ENCODE data around the gene MACROD2. TPM values are rescaled to one million over a fixed set of nuclear protein-coding genes. Genes with fewer than 3 reads are reported as not detected.

Gene MACROD2
- total and polyA plus RNA-seq, 2 experiments from 2014 or later = 2.8 to 4.3 TPM

GRCh38 chr20:16083639-16084280, 2088.4 kb downstream of the MACROD2 start:
- no peak overlapping the region for H3K4me3 Mint-ChIP-seq
- H3K36me3 Mint-ChIP-seq (ENCODE audit: low read depth) = no peaks in the 10 kb centered on the region; the same call in 2 of the 3 replicates
- Histone ChIP-seq H3K36me3 (ENCODE audit: insufficient read depth) (no peaks in the 10 kb centered on the region), H3K27ac (ENCODE audit: low read depth) (no peak overlapping the region), H3K4me2 (no peak overlapping the region), H3K27me3 (ENCODE audit: insufficient read depth) (no peaks in the 10 kb centered on the region), H3K9me2 (ENCODE audit: insufficient read depth) (no peaks in the 10 kb centered on the region; the same call in 1 of the 2 replicates), H3K79me2 (replicated peaks; ENCODE audit: insufficient read depth) (no peaks in the 10 kb centered on the region), H3F3A (replicated peaks; ENCODE audit: low read depth) (no peaks in the 10 kb centered on the region), H3K4me1 (ENCODE audit: insufficient read depth) (no peaks in the 10 kb centered on the region), H3K4me3 (no peak overlapping the region), H4K20me1 (replicated peaks; ENCODE audit: insufficient read depth) (no peaks in the 10 kb centered on the region), H2AFZ (no peak overlapping the region)
- no peaks in the 10 kb centered on the region for H3K9me3 Mint-ChIP-seq
- H3K4me1 Mint-ChIP-seq = no peaks in the 10 kb centered on the region
- peaks cover 2% of the 10 kb centered on the region for H3K27me3 Mint-ChIP-seq (ENCODE audit: insufficient read depth, low read depth, poor library complexity)
- ATAC-seq (no peak), DNase-seq (ENCODE audit: low spot score) (no peak)
- TF ChIP-seq CREB1 (CRISPR knock-in tag; IDR thresholded peaks at IDR 0.05; ENCODE audit: low read depth) = no peak
- TF ChIP-seq EZH2 (IDR thresholded peaks at IDR 0.05; ENCODE audit: low read depth, unreplicated experiment) = no peak
- TF ChIP-seq EZH2phosphoT487 (IDR thresholded peaks at IDR 0.05; ENCODE audit: unreplicated experiment) = no peak
- TF ChIP-seq ZNF462 (CRISPR knock-in tag; IDR thresholded peaks at IDR 0.05) = no peak
- TF ChIP-seq JUNB (IDR thresholded peaks at IDR 0.05; ENCODE audit: unreplicated experiment) = no peak
- no peak for TF ChIP-seq NANOG (IDR thresholded peaks at IDR 0.05; ENCODE audit: borderline replicate concordance)
- TF ChIP-seq CTCF (conservative IDR thresholded peaks at IDR 0.05; ENCODE audit: low read depth in 2 of 2) = no peak
- no peak for TF ChIP-seq ETS1 (IDR thresholded peaks at IDR 0.05)
- TF ChIP-seq ZNF331 (CRISPR knock-in tag; IDR thresholded peaks at IDR 0.05; ENCODE audit: low read depth) = no peak
- no peak for TF ChIP-seq STAT1 (IDR thresholded peaks at IDR 0.05; ENCODE audit: unreplicated experiment)
- no peak for TF ChIP-seq POLR2AphosphoS5 (IDR thresholded peaks at IDR 0.05; ENCODE audit: low read depth)
- TF ChIP-seq ZNF114 (CRISPR knock-in tag; IDR thresholded peaks at IDR 0.05) = no peak
- TF ChIP-seq REST (IDR thresholded peaks at IDR 0.05; ENCODE audit: unreplicated experiment) = no peak
- no peak overlapping the region for H3K27ac Mint-ChIP-seq

Data from GM23338 (cell line).